ENCODE results near the gene AAK1. TPM values are rescaled to one million over a fixed set of nuclear protein-coding genes. Genes with fewer than 3 reads are reported as not detected.

The AAK1 gene
- total and polyA plus RNA-seq, 2 of the 13 experiments (the other 11 are each of a cell fraction or from before 2014, with no cell fraction given) = 9.8 to 10.3 TPM

DNA sequence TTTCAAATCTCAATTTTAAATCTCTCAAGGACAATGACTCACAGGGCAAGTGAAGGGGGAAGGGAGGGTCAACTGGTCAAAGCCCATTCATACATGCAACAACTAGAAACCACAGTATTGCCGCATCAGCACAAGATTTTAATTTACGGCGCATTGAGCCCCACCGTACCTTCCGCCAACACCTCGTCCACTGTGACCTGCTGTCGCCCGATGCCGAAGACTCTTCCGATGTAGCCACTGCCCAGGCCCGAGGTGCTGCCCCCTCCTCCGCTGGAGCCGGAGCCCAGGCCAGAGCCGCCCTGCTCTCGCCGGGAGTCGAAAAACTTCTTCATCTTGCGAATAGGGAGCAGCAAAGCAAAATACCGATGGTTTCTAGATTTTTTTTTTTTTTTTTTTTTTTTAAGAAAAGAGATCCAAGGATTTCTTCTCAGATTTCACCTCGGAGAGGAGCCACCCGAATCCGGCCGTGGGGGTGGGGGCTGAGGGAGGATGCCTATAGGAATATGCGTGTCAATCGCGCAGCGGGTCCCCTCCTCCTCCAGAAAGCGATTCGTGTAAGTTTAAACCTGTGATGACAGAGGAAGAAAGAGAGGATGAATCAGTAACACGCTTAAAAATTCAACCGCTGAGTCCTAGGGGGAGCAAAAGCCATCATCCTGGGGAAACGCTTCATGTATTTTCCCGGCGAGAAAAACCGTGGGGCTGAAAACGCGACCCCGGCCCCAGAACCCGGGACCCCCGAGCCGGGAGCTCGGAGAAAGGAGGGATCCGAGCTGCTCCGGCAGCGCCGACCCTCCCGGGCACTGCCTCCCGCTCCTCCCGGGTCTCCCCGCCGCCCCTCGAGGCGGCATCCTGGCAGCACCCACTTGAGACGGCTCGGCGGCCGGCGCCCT is 584 bp downstream of the AAK1 start (continued):
- TF ChIP-seq EP300 (IDR thresholded peaks at IDR 0.05; ENCODE audit: low read depth in 2 of 2, low read length in 2 of 2) (peak; percentile 51 to 54; a peak in 3 of 4 replicates), EP300 (CRISPR knock-in tag; IDR thresholded peaks at IDR 0.05; ENCODE audit: borderline replicate concordance) (peak; percentile 64; the same call in 1 of the 2 replicates), ZNF234 (CRISPR knock-in tag; conservative IDR thresholded peaks at IDR 0.05) (no peak), ZNF580 (CRISPR knock-in tag; IDR thresholded peaks at IDR 0.05; ENCODE audit: borderline replicate concordance, low read depth) (0 out of 2 replicates have a peak, but pooled peaks have one; percentile 21), ZBTB1 (CRISPR knock-in tag; IDR thresholded peaks at IDR 0.05; ENCODE audit: borderline replicate concordance) (no peak), GPBP1L1 (CRISPR knock-in tag; IDR thresholded peaks at IDR 0.05) (no peak), GZF1 (CRISPR knock-in tag; IDR thresholded peaks at IDR 0.05) (0 out of 2 replicates have a peak, but pooled peaks have one; percentile 20), ZNF780A (CRISPR knock-in tag; IDR thresholded peaks at IDR 0.05) (no peak; the same call in 1 of the 2 replicates), SOX6 (IDR thresholded peaks at IDR 0.05) (no peak), SOX6 (CRISPR knock-in tag; IDR thresholded peaks at IDR 0.05) (peak; percentile 59), RAD21 (CRISPR knock-in tag; IDR thresholded peaks at IDR 0.05) (peak; percentile 59; the same call in 1 of the 2 replicates), HIC2 (CRISPR knock-in tag; IDR thresholded peaks at IDR 0.05; ENCODE audit: low read depth) (no peak), RFX3 (CRISPR knock-in tag; IDR thresholded peaks at IDR 0.05) (no peak), ZNF24 (IDR thresholded peaks at IDR 0.05) (no peak), ZNF552 (CRISPR knock-in tag; IDR thresholded peaks at IDR 0.05; ENCODE audit: borderline replicate concordance) (no peak), ISL2 (CRISPR knock-in tag; IDR thresholded peaks at IDR 0.05) (peak; percentile 14; the same call in 1 of the 2 replicates), HOXA3 (CRISPR knock-in tag; IDR thresholded peaks at IDR 0.05) (peak; percentile 42; the same call in 1 of the 2 replicates), ZNF543 (CRISPR knock-in tag; IDR thresholded peaks at IDR 0.05) (0 out of 2 replicates have a peak, but pooled peaks have one; percentile 45)
- TF ChIP-seq, protein P1, sequence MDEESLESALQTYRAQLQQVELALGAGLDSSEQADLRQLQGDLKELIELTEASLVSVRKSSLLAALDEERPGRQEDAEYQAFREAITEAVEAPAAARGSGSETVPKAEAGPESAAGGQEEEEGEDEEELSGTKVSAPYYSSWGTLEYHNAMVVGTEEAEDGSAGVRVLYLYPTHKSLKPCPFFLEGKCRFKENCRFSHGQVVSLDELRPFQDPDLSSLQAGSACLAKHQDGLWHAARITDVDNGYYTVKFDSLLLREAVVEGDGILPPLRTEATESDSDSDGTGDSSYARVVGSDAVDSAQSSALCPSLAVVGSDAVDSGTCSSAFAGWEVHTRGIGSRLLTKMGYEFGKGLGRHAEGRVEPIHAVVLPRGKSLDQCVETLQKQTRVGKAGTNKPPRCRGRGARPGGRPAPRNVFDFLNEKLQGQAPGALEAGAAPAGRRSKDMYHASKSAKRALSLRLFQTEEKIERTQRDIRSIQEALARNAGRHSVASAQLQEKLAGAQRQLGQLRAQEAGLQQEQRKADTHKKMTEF (CRISPR knock-in tag; IDR thresholded peaks at IDR 0.05) = no peak
- TF ChIP-seq, protein P2, sequence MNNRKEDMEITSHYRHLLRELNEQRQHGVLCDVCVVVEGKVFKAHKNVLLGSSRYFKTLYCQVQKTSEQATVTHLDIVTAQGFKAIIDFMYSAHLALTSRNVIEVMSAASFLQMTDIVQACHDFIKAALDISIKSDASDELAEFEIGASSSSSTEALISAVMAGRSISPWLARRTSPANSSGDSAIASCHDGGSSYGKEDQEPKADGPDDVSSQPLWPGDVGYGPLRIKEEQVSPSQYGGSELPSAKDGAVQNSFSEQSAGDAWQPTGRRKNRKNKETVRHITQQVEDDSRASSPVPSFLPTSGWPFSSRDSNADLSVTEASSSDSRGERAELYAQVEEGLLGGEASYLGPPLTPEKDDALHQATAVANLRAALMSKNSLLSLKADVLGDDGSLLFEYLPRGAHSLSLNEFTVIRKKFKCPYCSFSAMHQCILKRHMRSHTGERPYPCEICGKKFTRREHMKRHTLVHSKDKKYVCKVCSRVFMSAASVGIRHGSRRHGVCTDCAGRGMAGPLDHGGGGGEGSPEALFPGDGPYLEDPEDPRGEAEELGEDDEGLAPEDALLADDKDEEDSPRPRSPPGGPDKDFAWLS (CRISPR knock-in tag; IDR thresholded peaks at IDR 0.05; ENCODE audit: borderline replicate concordance) = no peak
- TF ChIP-seq, protein P3, sequence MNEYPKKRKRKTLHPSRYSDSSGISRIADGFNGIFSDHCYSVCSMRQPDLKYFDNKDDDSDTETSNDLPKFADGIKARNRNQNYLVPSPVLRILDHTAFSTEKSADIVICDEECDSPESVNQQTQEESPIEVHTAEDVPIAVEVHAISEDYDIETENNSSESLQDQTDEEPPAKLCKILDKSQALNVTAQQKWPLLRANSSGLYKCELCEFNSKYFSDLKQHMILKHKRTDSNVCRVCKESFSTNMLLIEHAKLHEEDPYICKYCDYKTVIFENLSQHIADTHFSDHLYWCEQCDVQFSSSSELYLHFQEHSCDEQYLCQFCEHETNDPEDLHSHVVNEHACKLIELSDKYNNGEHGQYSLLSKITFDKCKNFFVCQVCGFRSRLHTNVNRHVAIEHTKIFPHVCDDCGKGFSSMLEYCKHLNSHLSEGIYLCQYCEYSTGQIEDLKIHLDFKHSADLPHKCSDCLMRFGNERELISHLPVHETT (CRISPR knock-in tag; conservative IDR thresholded peaks at IDR 0.05) = no peak
